ENCODE measurements around the gene C1orf21.

C1orf21 gene

DNA sequence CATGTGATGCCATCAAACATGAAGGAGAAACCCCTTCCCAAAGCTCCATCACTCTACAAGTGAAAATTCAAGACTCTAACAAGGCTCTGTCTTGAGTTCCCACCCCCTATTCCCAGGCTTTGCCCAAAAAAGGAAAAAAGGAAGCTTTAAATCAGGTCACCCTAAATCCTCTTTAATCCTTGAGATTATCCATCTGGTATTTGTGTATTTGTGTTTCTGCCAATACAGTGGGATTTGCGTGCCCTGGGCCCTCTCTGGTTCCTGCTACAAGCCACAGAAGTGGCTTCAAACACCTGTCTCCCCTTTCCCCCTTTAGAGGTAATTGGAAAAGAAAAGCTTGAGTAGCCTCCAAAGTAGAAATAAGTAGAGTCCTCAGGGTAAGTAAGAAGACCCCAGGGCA, 247.5 kb downstream of the C1orf21 start:
- DNase-seq: no peak

DNA sequence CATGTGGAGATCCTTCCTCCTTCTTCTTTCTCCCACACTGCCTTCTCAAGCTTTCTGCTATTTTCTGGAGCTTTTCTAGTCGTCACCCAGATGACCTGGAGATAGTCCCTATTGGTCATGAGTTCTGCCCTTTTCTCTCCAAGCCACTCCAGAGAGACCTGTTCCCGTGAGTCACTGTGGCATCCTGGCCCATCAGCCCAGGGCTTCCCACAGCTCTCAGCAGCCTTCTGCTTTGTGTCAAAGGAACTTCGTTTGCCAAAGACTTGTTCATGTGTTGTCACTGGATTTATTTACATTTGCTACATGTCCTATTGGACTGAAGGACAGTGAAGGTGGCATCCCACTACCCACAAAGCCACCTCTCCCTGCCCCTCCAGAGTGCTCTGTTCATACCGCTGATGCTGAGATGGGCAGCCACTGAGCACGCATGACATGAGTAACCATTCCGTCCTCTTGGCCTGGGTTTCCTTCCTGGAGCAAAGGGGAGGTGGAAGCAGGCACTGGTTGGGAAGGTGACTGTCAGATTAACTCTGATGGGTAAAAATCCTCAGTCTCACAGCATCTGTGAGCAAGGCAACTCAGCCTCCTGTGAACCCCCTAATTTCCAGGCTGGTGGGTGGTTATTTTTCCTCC, 248.6 kb downstream of the C1orf21 start:
- no peak for DNase-seq

DNA sequence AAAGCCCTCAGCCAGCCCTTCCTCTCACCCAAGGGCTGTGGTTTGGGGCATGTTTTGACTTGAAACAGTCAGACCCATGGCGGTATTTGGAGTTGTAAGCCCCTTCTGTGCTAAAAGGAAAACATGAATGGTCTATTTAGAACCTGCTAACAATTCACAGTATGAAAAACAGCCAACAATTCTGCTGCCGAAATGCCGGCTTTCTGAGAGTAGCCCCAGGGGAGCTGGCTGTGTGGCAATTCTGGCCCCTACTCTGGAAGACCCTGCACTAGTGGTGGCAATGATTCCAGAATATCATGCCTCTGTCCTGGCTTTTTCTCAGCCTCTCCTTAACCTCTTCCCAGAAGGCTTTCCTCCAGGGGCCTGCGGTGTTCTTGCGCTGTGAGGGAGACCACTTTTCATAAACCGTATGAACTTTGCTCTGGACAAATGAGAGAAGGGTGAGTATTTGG, 249.2 kb downstream of the C1orf21 start:
- DNase-seq: no peak

DNA sequence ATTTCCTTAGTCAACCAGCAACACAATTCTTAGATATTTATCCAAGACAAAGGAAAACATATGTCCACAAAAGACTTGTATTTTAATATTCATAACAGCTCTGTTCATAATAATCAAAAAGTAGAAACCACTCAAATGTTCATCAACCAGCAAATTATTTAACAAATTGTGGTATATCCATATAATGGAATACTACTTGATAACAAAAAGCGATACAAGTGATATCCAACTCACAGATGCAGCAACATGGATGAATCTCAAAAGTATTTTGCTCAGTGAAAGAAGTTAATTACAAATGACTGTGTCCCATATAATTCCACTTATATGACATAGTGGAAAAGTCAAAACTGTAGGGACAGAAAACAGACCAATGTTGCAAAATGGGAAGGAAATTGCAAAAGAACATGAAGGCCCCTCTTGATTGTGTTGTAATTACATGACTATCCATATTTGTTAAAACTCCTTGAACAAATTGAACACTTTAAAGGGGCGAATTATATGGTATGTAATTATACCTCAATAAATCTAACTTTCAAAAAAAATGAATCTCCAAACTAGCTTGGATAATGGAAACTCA, 250.9 kb downstream of the C1orf21 start:
- DNase-seq: no peak

DNA sequence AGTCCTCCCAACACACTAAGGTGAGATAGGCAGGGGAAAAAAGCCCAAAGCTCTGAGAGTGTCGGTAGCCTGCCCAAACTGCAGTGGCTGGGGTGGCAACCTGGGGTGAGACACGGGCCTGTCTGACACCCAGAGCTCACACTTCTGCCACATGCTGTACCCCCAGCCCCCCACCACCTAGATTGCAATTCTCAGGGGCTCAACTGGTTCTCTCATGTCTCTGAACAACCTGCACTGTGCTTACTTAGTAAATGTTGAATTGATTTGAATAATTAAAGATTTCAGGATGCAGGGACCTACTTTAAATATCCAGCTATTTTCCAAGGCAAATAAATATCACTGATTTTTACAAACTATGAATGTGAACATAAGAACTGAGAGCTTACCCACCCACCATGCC, 252.4 kb downstream of the C1orf21 start:
- DNase-seq: no peak

DNA sequence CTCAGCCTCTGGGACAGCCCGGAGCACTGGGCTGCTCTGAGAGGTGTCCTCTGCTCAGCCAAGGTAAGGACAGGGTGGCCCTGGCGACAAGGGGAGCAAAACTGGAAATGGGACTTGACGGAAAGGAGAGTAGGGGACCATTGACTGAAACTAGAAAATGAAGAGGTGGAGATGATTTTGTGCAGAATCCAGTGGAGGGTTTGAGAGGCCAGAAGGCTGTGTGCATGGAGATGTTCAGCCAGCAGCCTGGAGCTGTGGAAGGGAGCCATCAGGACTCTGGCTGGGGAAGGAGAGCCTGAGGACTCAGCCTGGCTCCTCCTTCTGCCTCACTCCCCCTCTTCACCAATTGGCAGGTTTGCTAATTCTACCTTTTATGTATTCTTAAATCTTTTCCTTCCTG, 253.7 kb downstream of the C1orf21 start:
- no peak for DNase-seq

DNA sequence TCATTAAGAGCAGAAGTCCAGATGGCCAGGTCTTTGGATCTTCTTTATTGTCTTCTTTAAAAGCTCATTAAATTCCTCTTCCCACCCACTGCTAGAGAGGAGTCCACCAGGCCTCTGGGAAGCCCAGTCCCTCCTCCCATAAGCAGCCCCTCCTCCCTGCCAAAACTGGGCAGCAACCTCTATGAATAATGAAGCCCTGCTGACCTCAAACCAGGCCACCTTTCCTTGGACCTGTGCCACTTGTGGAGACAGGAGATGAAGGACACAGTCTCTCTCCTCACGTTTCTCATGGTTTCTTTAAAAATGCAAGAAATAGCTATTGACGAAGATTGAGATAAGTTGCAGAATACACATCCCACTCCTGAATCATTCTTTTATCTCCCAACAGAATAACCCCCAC, 255.1 kb downstream of the C1orf21 start:
- no peak for DNase-seq

DNA sequence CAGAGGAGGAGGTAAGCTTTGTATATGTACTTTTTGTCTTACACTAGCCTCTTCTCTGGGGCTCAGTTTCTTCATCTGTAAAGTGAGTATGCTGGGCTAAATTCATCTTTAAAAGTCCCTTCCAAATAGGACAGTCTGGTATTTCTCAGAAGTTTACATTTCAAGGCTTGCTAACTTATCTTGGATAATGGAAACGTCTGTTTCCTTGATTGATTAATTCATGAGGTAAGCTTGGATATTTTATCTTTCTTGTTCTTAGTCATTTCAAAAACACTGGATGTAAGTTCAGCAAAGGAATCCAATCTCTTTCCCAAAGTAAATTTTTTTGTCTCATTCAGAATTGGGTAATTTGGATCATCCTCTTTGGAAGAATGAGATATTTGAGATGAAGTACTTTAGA, 256.8 kb downstream of the C1orf21 start:
- no peak for DNase-seq

DNA sequence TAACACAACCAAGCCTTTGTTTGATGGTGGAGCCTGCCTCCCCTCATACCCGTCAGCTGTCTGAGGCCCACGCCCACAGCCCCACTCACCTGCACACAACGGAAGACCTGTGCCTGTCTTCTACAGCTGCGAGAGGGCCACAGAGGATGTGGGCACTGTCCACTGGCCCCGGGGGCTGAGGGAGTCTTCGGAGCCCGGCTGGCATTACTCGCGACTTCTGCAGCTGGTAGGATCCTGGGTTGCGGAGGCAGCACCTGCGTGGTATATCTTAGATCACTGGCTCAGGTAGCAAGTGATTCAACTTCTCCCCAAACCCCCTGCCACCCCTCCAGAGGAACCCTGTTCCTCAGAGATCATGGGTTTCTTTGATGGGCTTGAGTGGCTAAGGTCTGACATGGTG, 257.9 kb downstream of the C1orf21 start:
- no peak for DNase-seq

DNA sequence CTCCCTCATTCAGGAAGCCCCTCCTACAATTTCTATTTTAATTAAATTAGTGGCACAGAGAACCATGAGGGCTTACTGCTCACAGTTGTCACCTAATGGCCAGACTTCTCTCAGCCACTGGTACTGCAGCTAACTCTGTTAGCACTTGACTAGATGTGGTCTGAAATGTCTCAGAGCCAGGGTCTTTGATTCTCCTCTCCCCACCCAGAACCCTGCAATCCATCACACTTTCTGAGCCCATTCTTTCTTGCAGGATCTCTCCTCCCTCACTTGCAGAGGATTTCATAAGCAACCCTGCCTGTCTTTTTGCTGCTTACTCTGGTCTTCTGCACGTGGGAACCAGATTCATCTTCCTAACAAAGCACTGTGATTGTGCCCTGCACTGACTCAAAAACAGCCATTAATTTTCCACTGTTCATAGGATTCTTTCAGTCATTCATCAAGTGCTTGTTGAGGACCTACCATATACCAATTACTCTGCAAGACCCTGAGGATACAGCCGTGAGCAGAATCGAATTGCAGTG, 259.4 kb downstream of the C1orf21 start:
- no peak for DNase-seq

DNA sequence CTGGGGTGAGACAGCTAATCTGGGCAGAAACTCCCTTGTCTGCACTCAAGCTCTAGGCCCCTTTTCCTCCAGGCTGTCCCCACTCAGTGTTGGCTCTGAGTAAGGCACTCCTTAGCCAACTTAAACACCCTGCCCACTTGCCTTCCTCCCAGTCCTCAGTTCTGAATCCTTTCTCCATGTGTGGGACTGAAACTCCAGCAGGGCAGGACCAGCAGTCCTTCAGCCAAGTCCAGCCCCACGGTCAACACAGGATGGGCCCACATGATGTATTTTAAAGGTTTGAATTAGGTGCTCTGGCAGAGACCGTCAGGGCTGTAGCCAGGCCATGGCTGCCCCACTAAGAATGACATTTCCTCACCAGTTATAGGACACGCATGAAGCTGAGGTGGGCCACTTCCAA, 260.0 kb downstream of the C1orf21 start:
- DNase-seq: no peak

DNA sequence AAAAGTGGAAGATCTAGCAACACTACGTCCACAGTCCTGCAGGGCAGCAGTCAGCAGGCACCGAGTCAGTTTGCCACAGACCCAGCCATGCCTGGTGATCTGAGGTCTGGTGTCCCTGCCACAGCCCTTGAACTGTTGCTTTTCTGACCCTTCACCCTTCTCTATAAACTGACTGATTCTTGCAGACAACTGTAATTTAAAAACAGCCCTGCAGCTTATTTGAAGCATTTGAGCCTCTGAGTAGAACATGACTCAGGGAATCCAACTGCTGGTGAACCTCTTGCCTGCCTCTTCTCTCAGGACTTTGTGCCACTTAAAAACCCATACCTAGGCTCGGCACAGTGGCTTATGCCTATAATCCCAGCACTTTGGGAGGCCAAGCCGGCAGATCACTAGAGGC, 260.6 kb downstream of the C1orf21 start:
- no peak for DNase-seq

DNA sequence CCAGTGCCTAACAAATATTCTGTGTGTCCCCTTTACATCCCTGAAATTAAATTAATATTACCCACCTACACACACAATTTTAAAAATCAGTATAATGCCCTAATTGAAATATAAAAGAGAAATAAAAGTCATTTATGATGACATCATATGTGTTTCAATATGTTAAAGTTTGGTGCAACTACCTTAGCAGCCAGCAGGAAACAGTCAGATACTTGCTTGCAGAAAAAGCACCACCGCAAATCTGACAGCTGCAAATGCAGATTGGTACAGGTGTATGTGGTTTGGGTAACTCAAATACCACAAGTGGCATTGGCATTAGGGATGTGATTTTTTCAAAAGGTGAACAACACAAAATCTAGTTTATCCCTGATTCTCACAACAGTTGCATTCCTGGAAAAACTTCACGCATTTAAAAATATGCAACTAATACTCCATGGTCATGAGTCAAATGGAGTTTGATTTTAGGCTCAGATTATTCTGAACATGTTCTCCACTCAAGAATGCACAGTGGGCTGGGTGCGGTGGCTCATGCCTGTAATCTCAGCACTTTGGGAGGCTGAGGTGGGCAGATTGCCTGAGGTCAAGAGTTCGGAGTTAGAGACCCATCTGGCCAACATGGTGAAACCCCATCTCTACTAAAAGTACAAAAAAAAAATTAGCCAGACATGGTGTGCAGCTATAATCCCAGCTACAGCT, 261.5 kb downstream of the C1orf21 start:
- no peak for DNase-seq

DNA sequence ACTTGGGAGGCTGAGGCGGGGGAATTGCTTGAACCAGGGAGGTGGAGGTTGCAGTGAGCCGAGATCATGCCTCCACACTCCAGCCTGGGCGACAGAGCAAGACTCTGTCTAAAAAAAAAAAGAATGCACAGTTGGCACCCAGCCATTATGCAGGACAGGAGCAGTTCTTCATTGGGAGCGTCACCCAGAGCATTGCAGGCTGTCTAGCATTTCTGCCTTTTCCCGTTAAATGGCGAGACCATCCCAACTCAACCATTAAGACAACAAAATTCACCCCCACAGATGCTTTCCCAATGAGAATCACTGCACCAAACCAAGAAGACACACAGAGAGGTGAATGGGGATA, 262.0 kb downstream of the C1orf21 start:
- no peak for DNase-seq

DNA sequence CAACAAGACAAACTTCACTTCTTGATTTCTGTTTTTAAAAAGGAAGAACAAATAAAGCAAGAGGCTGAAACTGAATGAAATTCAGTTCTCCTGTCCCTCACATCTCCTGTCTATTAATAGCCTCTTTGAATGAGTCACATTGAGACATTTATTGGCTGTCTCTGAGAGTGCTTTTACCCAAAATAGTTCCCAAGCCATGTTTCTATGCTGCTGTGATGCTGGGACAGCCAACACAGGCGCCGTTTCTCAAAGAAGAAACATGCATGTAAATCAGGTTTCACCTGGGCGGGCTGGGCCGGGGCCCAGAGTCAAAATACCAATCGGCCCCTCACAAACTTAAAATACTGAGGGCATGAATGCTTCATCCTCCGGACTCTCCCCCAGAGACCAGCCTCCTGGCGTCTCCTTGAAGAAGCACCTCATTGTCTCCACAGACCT, 262.6 kb downstream of the C1orf21 start:
- DNase-seq: no peak

DNA sequence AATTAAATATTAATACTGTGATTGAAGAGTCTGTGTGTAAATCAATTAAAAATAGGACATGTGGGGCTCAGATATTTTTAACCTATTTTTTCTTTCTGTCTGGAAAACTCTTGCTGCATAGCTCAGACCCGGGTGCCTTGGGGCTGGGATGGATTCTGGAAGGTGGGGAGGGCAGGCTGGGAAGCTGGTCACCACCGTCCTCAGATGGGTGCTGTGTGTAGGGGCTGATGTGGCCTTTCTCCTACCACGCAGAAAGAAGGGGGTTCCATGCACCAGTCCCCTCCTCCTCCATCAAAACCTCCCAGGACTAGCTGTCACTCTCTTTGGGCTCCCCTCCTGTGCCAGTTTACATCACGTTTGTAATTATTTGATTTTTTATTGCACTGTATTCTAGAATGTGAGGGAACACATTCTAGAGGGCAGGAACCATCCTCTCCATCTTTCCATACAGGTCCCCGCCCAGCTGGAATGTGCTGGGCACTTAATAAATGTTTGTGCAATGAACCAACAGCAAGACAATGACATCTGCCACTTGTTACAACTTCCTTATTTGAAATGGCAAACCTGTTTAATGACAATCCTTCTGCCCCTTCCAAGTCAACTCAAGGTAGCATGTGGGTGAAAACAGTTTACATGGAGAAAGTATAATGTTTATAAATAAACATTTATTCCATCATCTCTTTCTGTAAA, 263.5 kb downstream of the C1orf21 start:
- DNase-seq: no peak

DNA sequence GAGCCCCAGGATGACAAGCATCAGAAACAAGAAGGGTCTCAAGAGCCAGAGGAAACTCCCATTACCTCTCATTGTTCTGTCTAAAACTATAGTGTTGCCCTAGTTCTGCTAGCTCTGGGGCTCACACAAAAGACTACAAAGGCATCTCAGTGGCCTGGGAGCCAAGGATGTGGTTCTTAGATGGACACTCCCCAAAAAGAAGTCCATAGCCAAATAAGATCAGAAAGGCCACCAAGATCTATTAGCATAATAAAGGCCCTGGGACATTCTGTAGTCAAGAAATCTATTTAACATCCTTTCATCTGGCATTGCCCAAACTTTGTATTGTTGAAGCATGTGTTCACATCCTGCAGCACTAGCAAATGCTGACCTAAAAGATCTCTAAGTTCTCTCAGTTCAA, 268.4 kb downstream of the C1orf21 start:
- DNase-seq: no peak

DNA sequence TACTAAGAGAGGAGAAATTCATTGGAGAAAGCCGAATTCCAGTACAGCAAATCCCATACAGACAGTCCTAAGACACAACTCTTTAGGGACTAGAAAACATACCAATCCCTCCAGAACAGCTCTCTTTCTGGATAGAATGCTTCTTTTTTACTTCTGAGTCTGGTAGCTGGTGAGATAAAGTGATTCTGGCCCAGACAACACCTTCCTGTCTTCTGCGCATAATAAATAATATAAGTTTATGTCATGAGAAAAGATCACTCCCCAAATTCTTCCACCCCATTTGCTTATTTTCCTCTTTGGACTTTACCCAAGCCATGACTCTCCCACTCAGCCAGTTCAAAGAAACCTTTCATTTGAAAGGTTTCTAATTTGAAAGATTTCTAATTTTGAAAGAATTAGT, 269.4 kb downstream of the C1orf21 start:
- DNase-seq: no peak

DNA sequence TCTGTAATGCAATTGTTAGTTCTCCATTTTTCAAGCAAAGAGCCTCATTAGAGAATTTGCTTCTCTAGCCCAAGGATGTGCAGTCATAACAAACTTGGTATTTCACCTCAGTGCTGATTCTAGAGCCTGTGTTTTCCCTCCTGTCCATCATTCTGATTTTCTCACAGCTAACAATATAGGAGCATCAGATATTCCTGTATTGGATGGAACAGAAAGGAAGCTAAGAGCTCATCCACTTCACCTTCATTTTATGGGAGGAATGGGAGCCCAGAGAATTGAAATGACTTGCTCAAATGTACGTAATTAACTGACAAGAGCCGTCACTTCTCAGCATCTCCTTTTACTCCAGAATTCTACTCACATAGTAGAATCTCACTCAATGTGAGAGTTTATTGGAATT, 271.2 kb downstream of the C1orf21 start:
- no peak for DNase-seq

DNA sequence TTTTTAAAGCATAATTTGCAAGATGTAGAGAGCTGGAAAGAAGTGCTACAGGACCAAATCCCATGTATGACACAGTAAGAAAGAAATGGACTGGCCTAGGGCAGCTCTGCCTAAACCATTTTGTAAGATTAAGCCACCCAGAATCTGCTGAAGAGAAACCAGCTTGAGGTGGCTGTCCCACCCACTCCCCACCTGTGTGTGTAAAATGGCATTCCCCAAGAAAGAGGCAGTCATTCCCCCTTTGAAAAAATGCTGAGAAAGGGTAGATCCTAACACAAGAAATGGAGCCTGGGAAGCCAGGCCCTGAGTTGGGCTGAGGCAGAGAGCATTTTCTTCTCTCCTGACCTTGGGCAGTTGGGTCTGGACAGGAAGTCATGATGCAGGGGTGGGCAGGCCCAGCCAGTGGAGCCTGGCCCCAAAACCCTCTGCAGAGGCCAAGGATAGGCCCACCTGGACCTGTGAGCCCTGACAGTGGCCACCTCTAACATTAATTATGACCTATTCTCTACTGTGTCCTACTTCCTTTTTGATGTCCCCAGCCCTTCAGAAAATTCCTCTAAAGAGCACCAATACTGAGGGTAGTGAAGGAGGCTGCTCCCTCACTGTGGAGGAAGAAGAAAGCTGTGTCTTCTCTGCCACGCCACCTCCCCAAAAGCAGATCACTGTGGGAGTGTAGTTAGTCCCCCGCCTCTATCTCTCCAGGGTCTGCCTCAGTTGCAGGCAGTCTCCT, 273.8 kb downstream of the C1orf21 start:
- DNase-seq: no peak

DNA sequence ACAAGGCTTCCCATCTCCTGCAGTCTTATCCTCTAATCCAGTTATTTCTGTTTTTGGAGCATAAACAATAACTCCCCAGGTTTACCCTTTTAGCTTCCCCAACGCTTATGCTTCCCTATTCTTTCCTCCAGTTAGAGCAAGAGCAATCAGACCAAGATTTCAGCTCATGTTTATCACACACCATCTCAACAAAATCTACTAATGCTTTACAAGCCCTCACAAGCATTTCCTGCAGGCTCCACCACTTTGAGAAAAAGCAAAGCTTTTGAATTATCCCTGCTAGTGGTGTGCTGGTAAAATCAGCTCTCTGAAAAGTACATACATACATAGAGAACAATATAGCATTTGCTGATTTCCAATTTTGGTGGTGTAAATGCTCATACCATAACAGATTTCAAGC, 275.0 kb downstream of the C1orf21 start:
- no peak for DNase-seq

DNA sequence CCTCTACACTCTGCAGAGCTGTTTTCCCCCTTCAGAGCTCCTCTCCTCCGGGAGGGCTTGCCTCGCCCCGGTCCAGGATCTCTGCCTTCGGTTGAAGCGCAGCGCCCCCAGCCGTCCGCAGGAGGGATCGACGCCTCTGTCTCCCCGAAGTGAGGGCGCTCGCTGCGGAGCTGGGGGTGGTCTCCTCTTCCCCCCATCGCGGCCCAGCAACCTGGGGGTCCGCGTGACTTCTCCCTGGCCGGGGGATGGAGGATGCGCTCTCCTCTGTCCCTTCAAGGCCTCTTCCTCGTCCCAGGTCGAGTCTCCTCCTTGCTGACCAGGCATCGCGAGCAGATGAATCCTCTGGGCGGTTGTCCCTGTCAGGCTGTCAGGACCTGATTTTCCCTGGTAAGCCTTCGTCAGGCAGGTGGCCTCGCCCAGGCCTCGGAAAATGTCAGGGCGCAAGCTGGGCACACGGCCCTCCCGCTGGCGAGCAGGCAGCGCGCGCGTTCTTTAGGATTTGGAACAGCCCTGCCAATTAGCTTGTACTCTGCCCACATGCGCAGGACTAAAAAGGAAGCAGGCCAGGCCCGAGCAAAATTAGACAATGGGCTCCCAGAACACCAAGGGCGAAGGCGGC, 277.3 kb downstream of the C1orf21 start:
- no peak for DNase-seq

DNA sequence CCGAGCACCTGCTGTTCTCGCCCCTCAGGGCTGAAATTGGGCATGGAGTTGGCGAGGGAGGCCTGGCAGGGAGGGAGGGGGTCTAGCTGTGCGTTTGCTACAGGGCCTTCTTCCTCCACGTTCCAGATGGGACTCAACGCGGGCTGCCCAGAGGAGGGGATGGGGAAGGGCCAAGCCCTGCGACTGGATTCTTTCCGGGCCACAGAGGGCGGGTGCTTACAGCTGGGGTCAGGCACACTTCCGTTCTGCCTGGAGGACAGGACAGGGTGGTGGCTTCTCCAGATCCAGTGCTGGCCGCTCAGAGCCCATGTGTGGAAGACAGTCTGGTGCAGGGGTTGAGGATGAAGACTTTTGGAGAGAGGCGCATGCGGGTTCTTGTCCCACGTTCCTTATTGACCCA, 277.8 kb downstream of the C1orf21 start:
- no peak for DNase-seq

Measured in NCI-H2081 treated with DMSO at 0.1 percent for 48 hours (cell line).